OCI-LY7 (cell line): ENCODE data around the gene MRPS25. TPM values are rescaled to one million over a fixed set of nuclear protein-coding genes. Genes with fewer than 3 reads are reported as not detected.

Experiments
- BruUV-seq: library from RNA; stranded (reverse); fragments of 400-500 nt; replicated peaks from 2 replicates; lab custom pipeline; 2021; lab: Mats Ljungman, UMichigan
- CTCF ChIA-PET: fragments of 300-600 bp; sonication (Branson Sonifier 250); formaldehyde crosslinking; loops from one replicate; lab custom pipeline; 2022; ENCODE audit warnings: antibody characterized with exemption; ENCODE audit not compliant: unreplicated experiment; lab: Charles Lee
- POLR2A ChIA-PET: fragments of 300-600 bp; sonication (Branson Sonifier 250); formaldehyde crosslinking; loops from one replicate; lab custom pipeline; 2022; ENCODE audit warnings: antibody characterized with exemption; lab: Charles Lee
- DNase-seq: peaks from one replicate; pipeline ENCODE4 v3.0.0-alpha.2; 2015; ENCODE audit warnings: low spot score
- H2AFZ ChIP-seq: fragments of 200-600 bp; sonication (generic), shearing (Covaris generic); 2 replicates; pipeline ENCODE4 v1.6.1; 2014; ENCODE audit warnings: mild to moderate bottlenecking, antibody characterized with exemption, low read length, moderate library complexity
- H3K27ac ChIP-seq: fragments of 200-600 bp; sonication (generic); 2 replicates; pipeline ENCODE4 v1.5.1; 2014; ENCODE audit warnings: mixed run types, low read depth, mild to moderate bottlenecking, moderate library complexity, low read length, inconsistent platforms; ENCODE audit not compliant: poor library complexity, severe bottlenecking
- H3K36me3 ChIP-seq: fragments of 200-600 bp; sonication (generic); 2 replicates; pipeline ENCODE4 v1.6.1; 2014; ENCODE audit warnings: mild to moderate bottlenecking, antibody characterized with exemption, low read length, moderate library complexity, mixed read lengths; ENCODE audit not compliant: insufficient read depth
- H3K4me1 ChIP-seq: fragments of 200-600 bp; sonication (generic); 2 replicates; pipeline ENCODE4 v1.5.1; 2014; ENCODE audit warnings: mild to moderate bottlenecking, low read length; ENCODE audit not compliant: insufficient read depth, poor library complexity, severe bottlenecking
- H3K4me2 ChIP-seq: fragments of 200-600 bp; sonication (generic); 2 replicates; pipeline ENCODE4 v1.6.1; 2014; ENCODE audit warnings: mild to moderate bottlenecking, low read length
- H3K4me3 ChIP-seq: fragments of 200-600 bp; sonication (generic); 2 replicates; pipeline ENCODE4 v1.5.1; 2014; ENCODE audit warnings: mild to moderate bottlenecking, low read depth, low read length; ENCODE audit not compliant: poor library complexity, severe bottlenecking
- H3K79me2 ChIP-seq: fragments of 200-600 bp; sonication (generic); 2 replicates; pipeline ENCODE4 v1.6.1; 2016; ENCODE audit warnings: low read depth, mild to moderate bottlenecking, low read length, moderate library complexity, mixed read lengths; ENCODE audit not compliant: insufficient read depth
- H3K9me2 ChIP-seq: fragments of 200-600 bp; sonication (generic); 2 replicates; pipeline ENCODE4 v1.6.1; 2016; ENCODE audit warnings: mild to moderate bottlenecking, low read length, mixed read lengths; ENCODE audit not compliant: insufficient read depth
- H3K9me3 ChIP-seq: fragments of 200-600 bp; sonication (generic); 2 replicates; pipeline ENCODE4 v1.6.1; 2014; ENCODE audit warnings: mild to moderate bottlenecking, mixed run types, low read length, mixed read lengths
- H4K20me1 ChIP-seq: fragments of 200-600 bp; sonication (generic); 2 replicates; pipeline ENCODE4 v1.6.1; 2014; ENCODE audit warnings: mild to moderate bottlenecking, antibody characterized with exemption, low read length, moderate library complexity, mixed read lengths; ENCODE audit not compliant: insufficient read depth
- CTCF ChIP-seq: fragments of 200-600 bp; sonication (generic); conservative IDR thresholded peaks from 2 replicates; pipeline ENCODE4 v1.5.1; 2014; ENCODE audit warnings: mild to moderate bottlenecking, antibody characterized with exemption, low read length, moderate library complexity, mixed read lengths
- EZH2phosphoT487 ChIP-seq: fragments of 200-600 bp; sonication (generic); IDR thresholded peaks from 2 replicates; pipeline ENCODE4 v1.6.1; 2018; ENCODE audit warnings: low read depth, borderline replicate concordance, mild to moderate bottlenecking, mixed run types, antibody characterized with exemption, low read length, moderate library complexity, mixed read lengths
- intact Hi-C: fragments of 100-400 bp; cut with micrococcal nuclease; formaldehyde crosslinking; loops from one replicate; pipeline ENCODE4 v1.10.0; 2022; ENCODE audit not compliant: unreplicated experiment
- total RNA-seq, 2 experiments: library from RNA; depleted of rRNA in 1 of 2; stranded (reverse); fragments of >200 nt in 1 of 2; shearing (Covaris generic) in 1 of 2; gene quantifications; 2 replicates each; pipeline ENCODE4 v1.2.3, GENCODE V29; 2014 to 2022

Gene MRPS25
- total RNA-seq, 2 experiments from 2014 or later, result 53.6 to 129 TPM

GRCh38 chr3:15113471-15113870, 48.4 kb upstream of the MRPS25 start:
- Histone ChIP-seq H3K27ac (no peak overlapping the region), H3K9me3 (no peaks in the 10 kb centered on the region), H3K4me1 (no peaks in the 10 kb centered on the region), H3K36me3 (no peaks in the 10 kb centered on the region), H3K4me2 (no peak overlapping the region), H3K4me3 (no peak overlapping the region), H4K20me1 (no peaks in the 10 kb centered on the region), H3K9me2 (no peaks in the 10 kb centered on the region), H3K79me2 (no peaks in the 10 kb centered on the region), H2AFZ (no peak overlapping the region)
- DNase-seq, result no peak
- no TSS peak for BruUV-seq
- ChIA-PET CTCF (no interaction called here), POLR2A (no interaction called here)
- intact Hi-C loops, result no loop called here
- no peak for TF ChIP-seq EZH2phosphoT487
- no peak for TF ChIP-seq CTCF

GRCh38 chr3:15112011-15112410, 46.9 kb upstream of the MRPS25 start:
- H2AFZ ChIP-seq, result no peak overlapping the region
- CTCF ChIA-PET, result no interaction called here
- no peaks in the 10 kb centered on the region for H3K79me2 ChIP-seq
- H3K4me2 ChIP-seq, result no peak overlapping the region
- H3K36me3 ChIP-seq, result no peaks in the 10 kb centered on the region
- H3K9me2 ChIP-seq, result no peaks in the 10 kb centered on the region
- H3K4me1 ChIP-seq, result peaks cover 3% of the 10 kb centered on the region
- no peak overlapping the region for H3K27ac ChIP-seq
- BruUV-seq, result no TSS peak
- no peak for DNase-seq
- no peak for TF ChIP-seq CTCF
- TF ChIP-seq EZH2phosphoT487, result no peak
- no peaks in the 10 kb centered on the region for H3K9me3 ChIP-seq
- H4K20me1 ChIP-seq, result no peaks in the 10 kb centered on the region
- H3K4me3 ChIP-seq, result no peak overlapping the region
- POLR2A ChIA-PET, result no interaction called here
- intact Hi-C loops, result no loop called here

- ChIA-PET CTCF (no interaction called here), POLR2A (no interaction called here)
- H4K20me1 ChIP-seq, result no peaks in the 10 kb centered on the region
- H3K9me2 ChIP-seq, result no peaks in the 10 kb centered on the region
- no peak overlapping the region for H3K4me3 ChIP-seq
- BruUV-seq, result no TSS peak
- no peak overlapping the region for H2AFZ ChIP-seq
- H3K79me2 ChIP-seq, result no peaks in the 10 kb centered on the region
- H3K36me3 ChIP-seq, result no peaks in the 10 kb centered on the region
- no peak for TF ChIP-seq EZH2phosphoT487
- no peak for TF ChIP-seq CTCF
- no peaks in the 10 kb centered on the region for H3K9me3 ChIP-seq
- intact Hi-C loops, result no loop called here
- H3K27ac ChIP-seq, result no peak overlapping the region
- peaks cover 3% of the 10 kb centered on the region for H3K4me1 ChIP-seq
- DNase-seq, result no peak
- no peak overlapping the region for H3K4me2 ChIP-seq
Measured at GRCh38 chr3:15110206-15110605, 45.1 kb upstream of the MRPS25 start.
